DMS153 treated with DMSO at 0.1 percent for 48 hours (cell line): Measurements from ENCODE around the gene VWA2.

Experiments used
- DNase-seq: peaks from one replicate; lab custom pipeline; 2025; ENCODE audit not compliant: unreplicated experiment; lab: John Stamatoyannopoulos, UW

Gene VWA2

DNA sequence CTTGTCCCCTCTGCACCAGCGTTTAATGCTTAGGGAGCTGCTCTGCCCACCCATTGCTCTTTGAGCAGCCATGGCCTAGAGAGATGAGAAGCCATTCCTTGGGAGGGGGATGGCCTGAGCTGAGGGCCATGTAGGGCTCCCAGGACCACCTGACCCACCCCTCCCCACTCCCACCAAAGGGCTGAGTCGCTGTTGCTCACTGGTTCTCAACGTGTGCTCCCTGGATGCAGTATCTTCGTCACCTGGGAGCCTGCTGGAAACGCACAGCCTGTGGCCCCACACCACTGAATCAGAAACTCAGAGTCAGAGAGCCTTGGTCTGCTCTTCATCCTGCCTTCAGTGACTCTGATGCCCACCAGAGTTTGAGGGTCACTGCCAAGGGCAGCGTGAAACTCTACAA lies 37.0 kb downstream of the VWA2 start:
- DNase-seq: no peak

DNA sequence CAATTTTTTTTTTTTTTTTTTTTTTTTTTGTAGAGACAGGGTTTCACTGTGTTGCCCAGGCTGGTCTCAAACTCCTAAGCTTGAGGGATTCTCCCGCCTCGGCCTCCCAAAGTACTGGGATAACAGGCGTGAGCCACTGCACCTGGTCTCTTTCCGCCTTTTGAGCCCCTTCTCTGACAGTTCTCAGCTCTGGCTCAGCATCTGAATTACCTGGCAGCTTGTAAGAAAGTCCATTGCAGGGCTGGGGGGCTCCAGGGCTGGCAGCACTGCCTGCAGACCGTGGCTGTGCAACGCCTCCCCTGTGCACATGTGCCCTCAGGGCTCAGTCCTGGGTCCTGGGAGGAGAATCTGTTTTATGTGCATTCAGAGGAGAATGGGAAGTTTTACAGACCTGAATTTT lies 37.6 kb downstream of the VWA2 start:
- no peak for DNase-seq

DNA sequence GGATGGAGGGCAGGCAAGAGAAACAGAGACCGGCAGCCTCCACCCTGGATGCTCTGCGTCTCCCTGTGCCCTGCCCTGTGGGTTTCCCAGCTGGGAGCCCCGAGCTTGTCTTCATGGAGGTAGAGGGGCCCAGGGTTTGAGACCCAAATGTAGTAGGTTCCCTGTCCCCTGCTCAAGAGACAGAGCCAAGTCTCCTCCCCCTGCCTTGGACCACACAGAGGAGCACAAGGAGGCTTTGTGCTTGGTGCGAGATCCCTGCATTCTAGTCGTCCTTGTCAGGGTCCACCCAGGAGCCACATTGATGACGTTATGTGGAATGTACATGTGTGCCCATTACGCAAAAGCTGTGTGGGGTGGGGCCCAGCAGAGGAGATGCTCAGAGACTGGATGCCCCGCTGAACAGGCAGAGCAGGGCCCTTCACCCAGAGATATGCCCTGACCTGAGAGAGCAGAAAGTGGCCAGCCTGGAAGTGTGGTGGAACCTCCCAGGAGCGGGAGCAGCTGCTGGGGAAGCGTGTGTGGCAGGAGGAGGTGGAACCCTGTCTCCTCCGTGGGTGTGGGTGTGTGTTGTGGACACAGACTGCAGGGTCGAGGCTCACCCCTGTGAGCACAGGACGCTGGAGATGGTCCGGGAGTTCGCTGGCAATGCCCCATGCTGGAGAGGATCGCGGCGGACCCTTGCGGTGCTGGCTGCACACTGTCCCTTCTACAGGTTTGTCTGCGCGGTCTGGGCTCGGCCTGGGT lies 39.3 kb downstream of the VWA2 start:
- DNase-seq: no peak

DNA sequence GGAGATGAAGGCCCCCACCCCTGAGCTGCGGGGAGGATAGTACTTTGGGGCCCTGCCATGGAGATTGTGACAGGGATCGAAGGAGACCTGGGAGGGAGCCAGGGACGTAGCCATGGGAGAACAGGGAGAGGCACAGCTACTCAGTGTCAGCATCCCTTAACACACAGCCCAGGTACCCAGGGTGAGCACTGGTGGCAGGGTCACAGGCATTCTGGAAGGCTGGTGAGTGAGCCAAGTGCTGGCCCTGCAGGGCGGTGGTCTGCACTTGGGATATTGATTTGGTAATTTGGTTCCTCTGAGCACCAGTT lies 39.8 kb downstream of the VWA2 start:
- no peak for DNase-seq

DNA sequence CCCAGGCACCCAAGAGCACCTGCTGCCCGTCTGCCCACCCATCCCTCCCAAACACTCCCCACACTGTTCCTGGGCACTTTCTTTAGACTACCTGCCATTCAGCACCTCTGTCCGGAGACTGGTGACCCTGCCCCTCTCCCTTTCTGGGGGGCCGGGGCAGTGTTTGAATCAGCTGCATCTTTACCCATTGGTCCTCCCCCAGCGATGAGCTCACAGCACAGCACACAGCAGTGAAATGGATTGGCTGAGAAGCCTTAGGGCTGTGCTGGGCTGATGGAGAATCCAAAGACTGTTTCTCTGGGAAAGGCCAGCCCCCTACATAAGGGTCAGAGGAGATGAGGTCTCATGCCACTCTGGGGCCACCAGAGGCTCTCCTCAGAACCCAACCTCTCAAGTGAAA lies 40.2 kb downstream of the VWA2 start:
- DNase-seq: no peak

DNA sequence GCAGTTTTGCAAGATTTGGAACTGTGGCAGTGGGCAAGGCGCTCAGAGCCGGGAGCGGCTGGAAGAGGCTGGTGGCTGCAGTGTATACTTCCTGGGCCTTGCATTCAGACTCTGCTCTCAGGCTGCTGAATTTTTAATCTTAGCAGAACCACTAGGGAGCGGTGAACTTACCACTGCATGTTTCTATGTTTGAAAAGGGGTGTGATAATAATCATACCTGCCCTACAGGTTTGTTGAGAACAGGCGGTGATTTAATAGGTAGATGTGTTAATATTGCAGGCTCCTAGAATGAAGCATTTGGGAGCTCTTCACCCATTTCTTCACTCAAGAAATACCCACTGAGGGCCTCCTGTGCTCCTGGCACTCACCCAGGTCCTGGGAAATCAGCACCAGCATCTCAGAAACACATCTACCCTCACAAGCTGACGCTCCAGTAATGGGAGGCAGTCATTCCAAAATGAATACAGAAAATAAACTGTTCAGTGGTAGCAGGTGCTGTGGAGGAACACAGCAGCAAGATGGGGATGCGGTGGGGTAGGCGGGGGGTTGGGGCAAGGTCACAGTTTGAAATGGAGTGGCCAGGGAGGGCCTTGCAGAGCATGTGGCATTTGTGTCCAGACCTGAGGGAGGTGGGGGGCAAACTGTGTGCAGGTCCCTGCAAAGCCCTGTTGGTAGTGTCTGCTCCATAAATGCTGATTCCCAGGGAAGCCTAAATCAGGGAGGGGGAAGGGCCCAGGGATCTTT lies 41.0 kb downstream of the VWA2 start:
- no peak for DNase-seq

DNA sequence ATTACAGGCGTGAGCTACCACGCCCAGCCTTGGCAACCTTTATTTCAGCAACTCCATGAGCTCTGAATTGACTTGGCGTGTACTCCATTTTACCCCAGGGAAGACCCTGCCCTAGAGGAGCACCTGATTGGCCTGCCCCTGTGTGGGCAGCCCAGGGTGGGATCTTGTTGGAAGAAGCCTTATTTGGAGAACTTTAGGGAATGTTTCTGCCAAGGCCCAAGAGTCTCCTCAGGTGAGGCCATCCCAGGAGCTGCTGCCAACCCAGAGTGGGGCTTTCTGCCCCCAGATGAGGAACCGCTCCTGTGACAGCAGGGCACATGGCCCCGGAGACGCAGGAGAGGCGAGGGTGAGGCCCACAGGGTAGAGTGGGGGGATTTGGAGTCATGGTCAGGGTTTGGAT lies 42.0 kb downstream of the VWA2 start:
- DNase-seq: no peak

DNA sequence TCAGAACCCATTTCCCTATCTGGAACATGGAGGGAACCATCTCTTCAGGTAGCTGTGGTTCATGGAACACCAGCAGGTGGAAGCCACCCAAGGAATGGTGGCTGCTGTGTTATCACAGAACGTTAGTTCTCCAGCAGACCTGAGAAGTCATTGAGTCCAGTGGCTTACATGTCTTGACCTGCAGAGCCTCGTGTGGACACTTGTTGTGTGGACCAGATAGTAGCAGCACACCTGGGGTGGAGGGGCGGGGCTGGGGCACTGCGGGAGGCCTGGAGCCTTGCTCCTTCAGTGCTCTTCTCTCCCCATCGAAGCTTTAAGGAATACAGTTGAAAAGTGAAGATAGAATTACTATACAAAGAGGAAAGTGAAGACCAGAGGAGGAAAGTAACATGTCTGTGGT lies 42.4 kb downstream of the VWA2 start:
- no peak for DNase-seq

DNA sequence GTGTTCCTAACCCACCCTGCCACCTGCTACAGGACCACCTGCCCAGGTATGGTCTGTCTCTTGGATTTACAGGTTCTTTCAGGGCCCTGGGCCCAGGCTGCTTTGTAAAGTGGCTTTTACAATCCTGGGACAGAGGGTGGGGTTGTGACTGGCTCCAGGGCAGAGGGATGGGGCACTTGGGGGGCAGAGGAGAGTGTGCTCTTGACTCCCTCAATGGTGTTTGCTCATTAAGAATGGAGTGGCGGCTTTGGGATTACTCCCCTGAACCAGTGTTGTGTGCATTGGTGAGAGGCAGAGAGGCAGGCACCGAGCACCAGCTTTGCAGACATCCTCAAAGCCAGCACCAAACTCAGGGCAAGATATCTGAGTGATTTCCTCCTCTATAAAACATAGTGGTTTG lies 43.5 kb downstream of the VWA2 start:
- no peak for DNase-seq

DNA sequence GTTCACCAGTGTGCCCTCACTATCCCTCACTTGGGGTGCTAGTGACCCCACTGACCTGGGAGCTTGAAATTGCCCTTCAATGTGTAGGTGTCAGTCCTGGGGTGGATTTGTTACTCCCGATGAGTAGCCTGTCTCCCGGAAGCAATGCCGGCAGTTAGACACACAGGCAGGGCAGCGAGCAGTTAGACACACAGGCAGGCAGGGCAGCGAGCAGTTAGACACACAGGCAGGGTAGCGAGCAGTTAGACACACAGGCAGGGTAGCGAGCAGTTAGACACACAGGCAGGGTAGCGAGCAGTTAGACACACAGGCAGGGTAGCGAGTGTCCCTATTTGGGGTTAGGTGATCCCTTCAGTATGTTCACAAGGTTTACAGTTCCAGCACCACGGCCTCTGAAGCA lies 44.0 kb downstream of the VWA2 start:
- DNase-seq: no peak

DNA sequence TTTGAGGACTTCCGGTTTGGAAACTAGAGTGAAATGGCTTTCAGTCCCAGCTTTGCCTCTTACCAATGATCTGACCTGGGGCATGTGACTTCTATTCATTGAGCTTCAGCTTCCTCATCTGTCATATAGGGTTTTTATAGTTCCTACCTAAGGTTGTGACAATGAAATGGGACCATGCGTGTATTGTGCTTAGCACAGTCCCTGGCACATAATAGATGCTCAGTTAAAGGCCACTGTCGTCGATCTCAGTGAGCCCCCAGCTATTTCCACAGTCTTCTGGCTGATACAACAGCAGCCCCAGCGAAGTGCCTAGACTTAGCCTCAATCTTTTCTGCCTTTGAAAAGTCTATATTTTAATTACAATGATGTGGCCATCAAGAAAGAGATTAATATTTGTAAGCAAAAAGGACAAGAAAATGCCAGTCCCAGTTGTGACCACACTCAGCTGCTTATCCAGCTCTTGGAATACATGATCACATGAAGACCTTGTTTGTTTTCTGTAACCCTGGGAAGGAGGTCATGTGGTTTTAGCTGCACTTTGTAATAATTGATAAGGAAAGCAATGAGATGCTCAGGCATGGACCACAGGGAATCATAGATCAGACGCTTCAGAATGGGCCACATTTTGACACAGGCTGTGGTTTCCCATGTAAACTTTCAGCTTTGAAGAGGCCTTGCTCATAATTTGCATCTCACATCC lies 44.6 kb downstream of the VWA2 start:
- DNase-seq: no peak

DNA sequence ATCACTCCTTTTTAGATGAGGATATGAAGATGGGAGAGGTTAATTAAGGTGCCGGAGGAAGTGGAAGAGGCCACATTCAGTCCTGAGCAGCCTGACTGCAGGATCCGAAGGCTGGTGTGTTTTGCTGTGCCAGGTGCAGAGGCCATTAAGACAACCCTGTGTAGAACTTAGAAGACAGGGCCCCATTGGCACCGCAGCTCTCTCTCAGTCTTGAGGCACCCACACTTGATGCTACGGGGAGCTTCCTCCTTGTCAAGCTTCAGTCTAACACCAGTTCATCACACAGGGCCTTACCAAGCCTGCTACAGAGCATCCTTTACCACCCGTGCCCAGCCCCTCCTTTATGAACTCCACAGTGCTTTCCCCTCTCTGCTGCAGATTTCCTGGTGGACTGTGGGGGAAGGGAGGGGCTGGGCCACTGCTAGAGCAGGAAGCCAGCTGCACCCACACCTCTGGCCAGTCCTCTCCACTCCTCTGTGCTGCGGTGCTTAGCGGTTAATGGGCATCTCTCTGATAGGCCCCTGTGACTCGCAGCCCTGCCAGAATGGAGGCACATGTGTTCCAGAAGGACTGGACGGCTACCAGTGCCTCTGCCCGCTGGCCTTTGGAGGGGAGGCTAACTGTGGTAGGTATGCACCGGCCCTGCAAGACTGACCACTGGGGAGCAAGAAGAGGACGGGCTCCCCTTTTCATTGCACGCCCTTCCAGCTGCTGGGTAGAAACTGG lies 45.5 kb downstream of the VWA2 start:
- DNase-seq: no peak

DNA sequence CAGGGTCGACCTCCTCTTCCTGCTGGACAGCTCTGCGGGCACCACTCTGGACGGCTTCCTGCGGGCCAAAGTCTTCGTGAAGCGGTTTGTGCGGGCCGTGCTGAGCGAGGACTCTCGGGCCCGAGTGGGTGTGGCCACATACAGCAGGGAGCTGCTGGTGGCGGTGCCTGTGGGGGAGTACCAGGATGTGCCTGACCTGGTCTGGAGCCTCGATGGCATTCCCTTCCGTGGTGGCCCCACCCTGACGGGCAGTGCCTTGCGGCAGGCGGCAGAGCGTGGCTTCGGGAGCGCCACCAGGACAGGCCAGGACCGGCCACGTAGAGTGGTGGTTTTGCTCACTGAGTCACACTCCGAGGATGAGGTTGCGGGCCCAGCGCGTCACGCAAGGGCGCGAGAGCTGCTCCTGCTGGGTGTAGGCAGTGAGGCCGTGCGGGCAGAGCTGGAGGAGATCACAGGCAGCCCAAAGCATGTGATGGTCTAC lies 46.9 kb downstream of the VWA2 start:
- no peak for DNase-seq

DNA sequence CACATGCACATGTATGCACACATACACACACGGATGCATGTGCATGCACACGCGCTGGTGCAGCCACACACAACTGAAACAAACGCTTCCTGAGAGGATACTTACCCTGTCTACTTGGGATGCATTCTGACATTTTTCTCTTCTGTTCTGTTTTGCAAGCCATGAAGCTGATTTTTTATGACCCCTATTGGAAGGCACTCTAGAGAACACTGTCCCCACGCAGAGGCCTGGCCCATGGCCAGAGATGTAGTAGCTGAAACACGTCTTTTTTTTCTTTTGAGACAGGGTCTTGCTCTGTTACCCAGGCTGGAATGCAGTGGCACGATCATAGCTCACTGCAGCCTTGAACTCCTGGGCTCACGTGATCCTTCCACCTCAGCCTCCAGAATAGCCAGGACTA lies 47.9 kb downstream of the VWA2 start:
- DNase-seq: no peak

DNA sequence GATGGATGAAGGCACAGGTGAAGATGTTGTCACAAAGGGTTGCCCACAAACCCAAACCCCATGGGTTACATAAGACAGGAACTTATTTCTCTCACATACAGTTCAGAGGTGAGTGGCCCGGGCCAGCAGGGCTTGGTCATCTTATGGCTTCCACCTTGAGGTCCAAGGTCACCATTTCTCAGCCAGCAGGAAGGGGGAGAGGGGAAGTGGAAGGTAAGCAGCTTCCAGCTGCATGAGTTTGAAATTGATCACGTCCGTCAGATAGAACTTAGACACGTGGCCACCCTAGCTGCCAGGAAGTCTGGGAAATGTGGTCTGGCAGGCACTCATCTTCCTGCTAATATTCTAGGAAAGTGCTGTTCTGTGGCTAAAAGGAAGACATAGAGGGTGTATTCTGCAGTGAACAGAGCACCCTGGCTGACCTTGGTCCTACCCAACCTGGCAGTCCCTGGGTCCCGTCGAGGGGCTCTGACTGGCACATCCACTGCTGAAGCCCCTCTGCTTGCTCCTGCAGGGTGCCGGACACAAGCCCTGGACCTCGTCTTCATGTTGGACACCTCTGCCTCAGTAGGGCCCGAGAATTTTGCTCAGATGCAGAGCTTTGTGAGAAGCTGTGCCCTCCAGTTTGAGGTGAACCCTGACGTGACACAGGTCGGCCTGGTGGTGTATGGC lies 49.5 kb downstream of the VWA2 start:
- DNase-seq: no peak

DNA sequence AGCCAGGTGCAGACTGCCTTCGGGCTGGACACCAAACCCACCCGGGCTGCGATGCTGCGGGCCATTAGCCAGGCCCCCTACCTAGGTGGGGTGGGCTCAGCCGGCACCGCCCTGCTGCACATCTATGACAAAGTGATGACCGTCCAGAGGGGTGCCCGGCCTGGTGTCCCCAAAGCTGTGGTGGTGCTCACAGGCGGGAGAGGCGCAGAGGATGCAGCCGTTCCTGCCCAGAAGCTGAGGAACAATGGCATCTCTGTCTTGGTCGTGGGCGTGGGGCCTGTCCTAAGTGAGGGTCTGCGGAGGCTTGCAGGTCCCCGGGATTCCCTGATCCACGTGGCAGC lies 50.0 kb downstream of the VWA2 start:
- DNase-seq: no peak

DNA sequence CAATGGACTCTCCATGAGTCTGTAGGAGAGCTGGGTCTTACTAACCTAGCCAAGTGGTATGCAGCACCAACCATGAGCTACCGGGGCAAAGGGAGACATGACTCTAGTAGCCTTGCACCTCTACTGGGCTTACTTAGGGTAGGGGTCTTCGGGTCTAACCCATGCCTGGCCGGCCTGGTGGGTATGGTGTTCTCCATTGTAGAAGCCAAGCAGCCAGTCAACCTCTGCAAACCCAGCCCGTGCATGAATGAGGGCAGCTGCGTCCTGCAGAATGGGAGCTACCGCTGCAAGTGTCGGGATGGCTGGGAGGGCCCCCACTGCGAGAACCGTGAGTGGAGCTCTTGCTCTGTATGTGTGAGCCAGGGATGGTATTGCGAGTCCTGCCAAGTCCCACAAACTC lies 51.0 kb downstream of the VWA2 start:
- DNase-seq: no peak

DNA sequence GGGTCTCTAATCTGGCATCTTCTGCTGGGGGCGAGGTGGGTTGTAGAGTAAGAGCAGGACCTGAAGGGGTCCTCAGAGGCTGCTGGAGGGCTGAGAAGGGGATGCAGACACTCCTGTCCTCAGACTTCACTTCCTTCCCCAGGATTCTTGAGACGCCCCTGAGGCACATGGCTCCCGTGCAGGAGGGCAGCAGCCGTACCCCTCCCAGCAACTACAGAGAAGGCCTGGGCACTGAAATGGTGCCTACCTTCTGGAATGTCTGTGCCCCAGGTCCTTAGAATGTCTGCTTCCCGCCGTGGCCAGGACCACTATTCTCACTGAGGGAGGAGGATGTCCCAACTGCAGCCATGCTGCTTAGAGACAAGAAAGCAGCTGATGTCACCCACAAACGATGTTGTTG lies 52.0 kb downstream of the VWA2 start:
- no peak for DNase-seq

DNA sequence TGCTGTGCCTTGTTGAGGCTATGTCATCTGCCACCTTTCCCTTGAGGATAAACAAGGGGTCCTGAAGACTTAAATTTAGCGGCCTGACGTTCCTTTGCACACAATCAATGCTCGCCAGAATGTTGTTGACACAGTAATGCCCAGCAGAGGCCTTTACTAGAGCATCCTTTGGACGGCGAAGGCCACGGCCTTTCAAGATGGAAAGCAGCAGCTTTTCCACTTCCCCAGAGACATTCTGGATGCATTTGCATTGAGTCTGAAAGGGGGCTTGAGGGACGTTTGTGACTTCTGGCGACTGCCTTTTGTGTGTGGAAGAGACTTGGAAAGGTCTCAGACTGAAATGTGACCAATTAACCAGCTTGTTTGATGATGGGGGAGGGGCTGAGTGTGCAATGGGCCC lies 52.5 kb downstream of the VWA2 start:
- no peak for DNase-seq

DNA sequence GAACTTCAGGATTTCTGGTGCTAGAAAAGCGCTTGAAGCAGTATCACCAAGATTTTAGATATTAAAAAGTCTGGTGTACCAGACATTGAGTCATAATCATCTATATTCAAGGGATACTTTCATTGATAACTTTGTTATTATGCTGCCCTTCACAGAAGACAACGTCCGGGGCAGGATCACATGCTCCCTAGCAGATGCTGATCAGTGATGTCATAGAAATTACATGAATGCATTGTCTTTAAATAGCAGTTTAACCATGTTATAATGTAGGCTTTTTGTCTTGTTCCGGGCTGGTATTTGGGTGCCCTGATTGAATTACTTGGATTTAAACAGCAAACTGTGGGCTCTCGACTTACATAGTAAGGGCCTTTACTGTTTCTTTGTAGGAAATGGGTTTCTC lies 54.0 kb downstream of the VWA2 start:
- no peak for DNase-seq

DNA sequence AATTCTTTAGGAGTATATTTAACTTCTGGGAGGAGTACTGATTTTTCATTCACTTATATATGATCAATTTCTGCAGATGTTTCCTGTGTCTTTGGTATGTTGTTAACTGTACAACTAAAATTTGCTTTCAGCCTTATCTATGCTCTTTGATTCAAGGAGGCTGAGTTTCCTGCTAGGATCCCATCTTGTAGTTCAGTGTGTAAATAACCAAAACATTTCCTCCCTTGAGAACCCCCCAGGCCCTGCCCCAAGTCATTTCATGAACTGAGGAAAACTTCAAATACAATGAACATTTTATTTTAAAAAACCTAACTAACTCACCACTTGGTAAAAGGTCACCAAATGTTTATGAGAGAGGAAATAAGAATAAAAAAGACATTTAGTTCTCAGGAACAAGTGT lies 55.5 kb downstream of the VWA2 start:
- DNase-seq: no peak
